Gastrocnemius medialis (tissue), 4 donors: Measurements from ENCODE around the gene ZNF805. TPM values are rescaled to one million over a fixed set of nuclear protein-coding genes. Genes with fewer than 3 reads are reported as not detected.
A peak's percentile ranks its signal among the peaks of the same experiment; 100 is the strongest.
"Not testable (repeated sequence)": the region's sequence is repeated elsewhere in the genome, so short reads cannot be mapped to it uniquely, and the experiment has no call there.

Source experiments
- ATAC-seq, 2 donors: fragments of 150-250 bp; one replicate each; pipeline ENCODE4 v1.9.1; 2016
- DNase-seq, 2 donors: peaks; one replicate each; pipeline ENCODE4 v3.0.0-alpha.2; 2019
- H3K27ac ChIP-seq, 4 donors: fragments of 200-600 bp; sonication (generic); 1 replicate in 1 of 4; 2 replicates in 3 of 4; pipeline ENCODE4 v1.5.1; 2016 to 2018; ENCODE audit warnings: mild to moderate bottlenecking in 2 of 4, moderate library complexity in 1 of 4
- H3K27me3 ChIP-seq, 3 donors: fragments of 200-600 bp; sonication (generic) in 2 of 3; 1 replicate in 1 of 3; 2 replicates in 2 of 3; pipeline versions ENCODE4 v1.5.1 to v1.6.0; 2016 to 2019; ENCODE audit warnings: mild to moderate bottlenecking in 1 of 3, moderate library complexity in 1 of 3
- H3K36me3 ChIP-seq, 2 donors: fragments of 200-600 bp; sonication (generic) in 1 of 2; one replicate each; pipeline ENCODE4 v1.5.1; 2017 to 2018
- H3K4me1 ChIP-seq, 2 donors: fragments of 200-600 bp; sonication (generic) in 1 of 2; one replicate each; pipeline ENCODE4 v1.5.1; 2016 to 2017; ENCODE audit warnings: mild to moderate bottlenecking in 2 of 2
- H3K4me3 ChIP-seq, 4 donors: fragments of 200-600 bp; sonication (generic) in 3 of 4; 1 replicate in 1 of 4; 2 replicates in 3 of 4; pipeline ENCODE4 v1.5.1; 2016 to 2019; ENCODE audit warnings: mild to moderate bottlenecking in 2 of 4
- H3K9me3 ChIP-seq, 3 donors: fragments of 200-600 bp; sonication (generic) in 2 of 3; 1 replicate in 1 of 3; 2 replicates in 2 of 3; pipeline ENCODE4 v1.5.1; 2016 to 2019
- CTCF ChIP-seq, 5 experiments: fragments of 450-650 bp in 3 of 5; fragments of 200-600 bp in 2 of 5; sonication (generic) in 2 of 5; IDR thresholded peaks in 4 of 5; conservative IDR thresholded peaks in 1 of 5; 1 replicate in 4 of 5; 2 replicates in 1 of 5; pipeline ENCODE4 v1.5.1; 2016 to 2019; ENCODE audit warnings: antibody characterized with exemption in 5 of 5, mild to moderate bottlenecking in 3 of 5, moderate library complexity in 3 of 5
- POLR2A ChIP-seq, 2 donors: fragments of 450-650 bp; IDR thresholded peaks; one replicate each; pipeline ENCODE4 v1.6.1; 2017; ENCODE audit warnings: antibody characterized with exemption in 2 of 2, mild to moderate bottlenecking in 2 of 2, moderate library complexity in 2 of 2
- in situ Hi-C, 4 donors: fragments of 200-750 bp; cut with MboI; loops; one replicate each; pipeline versions ENCODE4 v1.15.0 to v1.8.0; 2017; ENCODE audit warnings: low sequenced_read_pairs in 4 of 4
- intact Hi-C: fragments of 100-400 bp; cut with DNase I; formaldehyde crosslinking; loops from one replicate; pipeline ENCODE4 v1.15.1; 2023; ENCODE audit warnings: low total_unique reads
- total RNA-seq, 4 donors: library from RNA; depleted of rRNA; stranded (reverse); fragments of >200 nt; gene quantifications; one replicate each; pipeline versions ENCODE4 v1.1.0 to v1.2.3, GENCODE V29; 2016

ZNF805 gene
- 10 to 100 TPM in 2 of 4 donors, 1 to 10 TPM in 2; 9.3 to 20.2 (median 14.8) TPM for total RNA-seq

GRCh38 chr19:57240311-57241090 is at the start of gene ZNF805:
ZNF805 (plus strand) TSS chr19:57240632; CDS start chr19:57240892, 260 bp downstream.
- peaks cover 0 to 16% of the 10 kb centered on the region in 2 donors for H3K36me3 ChIP-seq
- H3K27me3 ChIP-seq = no peaks in the 10 kb centered on the region
- DNase-seq = peak; percentile 94 to 97
- peak within 1 kb of the TSS; percentile 93 to 98 (median 97) for H3K4me3 ChIP-seq
- H3K27ac ChIP-seq = peak within 1 kb of the TSS; percentile 89 to 97 (median 96)
- intact Hi-C loops (loop anchor here (1.0 to 2.0 kb wide), 4 partner anchors 40 to 702 kb away; partner anchors contain the start of genes ZFP28, ZNF264, ZNF460 and ZNF776), in situ Hi-C loops (no loop called here)
- H3K9me3 ChIP-seq = no peaks in the 10 kb centered on the region
- peaks cover 23% of the 10 kb centered on the region in 2 donors for H3K4me1 ChIP-seq
- peak; percentile 98 to 99 for ATAC-seq
- TF ChIP-seq POLR2A (IDR thresholded peaks at IDR 0.05) = peak; percentile 62 to 67
- peak in 3 of 5 experiments; percentile 29 to 38 (median 36) for TF ChIP-seq CTCF (IDR thresholded peaks at IDR 0.05 in 4 of 5, conservative IDR thresholded peaks at IDR 0.05 in 1 of 5)

GRCh38 chr19:57191141-57192076 is 49.0 kb upstream of the ZNF805 start, which contains the start of gene ZNF264:
ZNF264 (plus strand) TSS chr19:57191500; CDS start chr19:57191914, 414 bp downstream.
- ATAC-seq = peak; percentile 96 to 97
- peaks cover 0 to 11% (median 0%) of the 10 kb centered on the region in 3 donors for H3K27me3 ChIP-seq
- H3K4me1 ChIP-seq = peaks cover 19 to 25% of the 10 kb centered on the region in 2 donors
- H3K9me3 ChIP-seq = no peaks in the 10 kb centered on the region
- TF ChIP-seq POLR2A (IDR thresholded peaks at IDR 0.05) (peak in 1 of 2 donors; percentile 32), CTCF (IDR thresholded peaks at IDR 0.05 in 4 of 5, conservative IDR thresholded peaks at IDR 0.05 in 1 of 5) (no peak)
- peak; percentile 74 to 85 for DNase-seq
- H3K4me3 ChIP-seq = peak within 1 kb of the TSS; percentile 92 to 96 (median 94)
- in situ Hi-C loops = no loop called here
- H3K36me3 ChIP-seq = peaks cover 0 to 31% of the 10 kb centered on the region in 2 donors
- H3K27ac ChIP-seq = peak within 1 kb of the TSS; percentile 84 to 96 (median 85)
- intact Hi-C loops = loop anchor here (2.0 to 5.0 kb wide), 3 partner anchors 49 to 171 kb away; partner anchors contain the start of genes TRAPPC2B, ZNF460, ZNF547 and ZNF805

- no peak for TF ChIP-seq POLR2A (IDR thresholded peaks at IDR 0.05)
- TF ChIP-seq CTCF (IDR thresholded peaks at IDR 0.05 in 4 of 5, conservative IDR thresholded peaks at IDR 0.05 in 1 of 5) = no peak
- peak overlapping the region; percentile 84 to 96 (median 85) for H3K27ac ChIP-seq
- peak in 1 of 2 donors; percentile 8 for ATAC-seq
Observed at GRCh38 chr19:57192077-57192420, 48.4 kb upstream of the ZNF805 start.

GRCh38 chr19:57192993-57193392 is 47.4 kb upstream of the ZNF805 start:
- DNase-seq (no peak), ATAC-seq (no peak)
- Histone ChIP-seq H3K4me1 (peaks cover 19 to 25% of the 10 kb centered on the region in 2 donors), H3K36me3 (peaks cover 0 to 47% of the 10 kb centered on the region in 2 donors), H3K27ac (no peak overlapping the region), H3K27me3 (no peaks in the 10 kb centered on the region), H3K4me3 (peak overlapping the region; percentile 92 to 96 (median 94)), H3K9me3 (no peaks in the 10 kb centered on the region)
- intact Hi-C loops (loop anchor here (5.0 kb wide), 2 partner anchors 89 to 169 kb away; partner anchors contain the start of genes TRAPPC2B, ZNF460 and ZNF547), in situ Hi-C loops (no loop called here)
- no peak for TF ChIP-seq POLR2A (IDR thresholded peaks at IDR 0.05)
- TF ChIP-seq CTCF (IDR thresholded peaks at IDR 0.05 in 4 of 5, conservative IDR thresholded peaks at IDR 0.05 in 1 of 5) = no peak

More at GRCh38 chr19:57192077-57192420, 48.4 kb upstream of the ZNF805 start:
- in situ Hi-C loops (no loop called here), intact Hi-C loops (loop anchor here (5.0 kb wide), 2 partner anchors 90 to 170 kb away; partner anchors contain the start of genes TRAPPC2B, ZNF460 and ZNF547)
- peaks cover 0 to 4% (median 0%) of the 10 kb centered on the region in 3 donors for H3K27me3 ChIP-seq
- H3K4me1 ChIP-seq = peaks cover 19 to 25% of the 10 kb centered on the region in 2 donors
- peak overlapping the region; percentile 92 to 96 (median 94) for H3K4me3 ChIP-seq
- no peaks in the 10 kb centered on the region for H3K9me3 ChIP-seq
- H3K36me3 ChIP-seq = peaks cover 0 to 38% of the 10 kb centered on the region in 2 donors
- DNase-seq = no peak

GRCh38 chr19:57197874-57198273 is 42.6 kb upstream of the ZNF805 start:
- intact Hi-C loops, ATAC-seq, H3K27ac ChIP-seq, in situ Hi-C loops, DNase-seq, H3K4me3 ChIP-seq, H3K9me3 ChIP-seq, H3K27me3 ChIP-seq: not testable (repeated sequence)
- peaks cover 0 to 75% of the 10 kb centered on the region in 2 donors for H3K36me3 ChIP-seq
- peaks cover 11% of the 10 kb centered on the region in 2 donors for H3K4me1 ChIP-seq
